HepG2 (cell line): ENCODE data around the gene SRSF1.

Experiments used
- EHMT2 ChIP-seq: fragments of 200-600 bp; sonication (generic); IDR thresholded peaks from 2 replicates; pipeline ENCODE4 v1.7.0; 2017; ENCODE audit warnings: antibody characterized with exemption, low read depth, low read length, borderline replicate concordance
- ELF1 ChIP-seq: sonication (generic); formaldehyde crosslinking; IDR thresholded peaks from 2 replicates; pipeline ENCODE4 v1.4.0; 2020; ENCODE audit warnings: missing genetic modification reagents
- FOXM1 ChIP-seq: sonication (generic); formaldehyde crosslinking; IDR thresholded peaks from 2 replicates; pipeline ENCODE4 v1.5.0; 2020; ENCODE audit warnings: missing genetic modification reagents
- GABPB1 ChIP-seq: IDR thresholded peaks from 2 replicates; pipeline ENCODE4 v1.6.1; 2016; ENCODE audit warnings: mild to moderate bottlenecking, missing genetic modification reagents, moderate library complexity, missing compliant biosample characterization
- MAFF ChIP-seq: IDR thresholded peaks from 2 replicates; pipeline ENCODE4 v1.6.1; 2011; ENCODE audit warnings: low read depth, low read length, improper control_type of control experiment
- POLR2A ChIP-seq, 2 experiments: IDR thresholded peaks; 2 replicates each; pipeline ENCODE4 v1.6.1; 2011; ENCODE audit warnings: low read depth in 2 of 2, low read length in 2 of 2, mild to moderate bottlenecking in 1 of 2, moderate library complexity in 1 of 2; ENCODE audit not compliant: insufficient read depth in 1 of 2
- ZNF317 ChIP-seq: sonication (generic); formaldehyde crosslinking; IDR thresholded peaks from 2 replicates; pipeline ENCODE4 v1.5.0; 2020; ENCODE audit warnings: mild to moderate bottlenecking, missing genetic modification reagents

DNA sequence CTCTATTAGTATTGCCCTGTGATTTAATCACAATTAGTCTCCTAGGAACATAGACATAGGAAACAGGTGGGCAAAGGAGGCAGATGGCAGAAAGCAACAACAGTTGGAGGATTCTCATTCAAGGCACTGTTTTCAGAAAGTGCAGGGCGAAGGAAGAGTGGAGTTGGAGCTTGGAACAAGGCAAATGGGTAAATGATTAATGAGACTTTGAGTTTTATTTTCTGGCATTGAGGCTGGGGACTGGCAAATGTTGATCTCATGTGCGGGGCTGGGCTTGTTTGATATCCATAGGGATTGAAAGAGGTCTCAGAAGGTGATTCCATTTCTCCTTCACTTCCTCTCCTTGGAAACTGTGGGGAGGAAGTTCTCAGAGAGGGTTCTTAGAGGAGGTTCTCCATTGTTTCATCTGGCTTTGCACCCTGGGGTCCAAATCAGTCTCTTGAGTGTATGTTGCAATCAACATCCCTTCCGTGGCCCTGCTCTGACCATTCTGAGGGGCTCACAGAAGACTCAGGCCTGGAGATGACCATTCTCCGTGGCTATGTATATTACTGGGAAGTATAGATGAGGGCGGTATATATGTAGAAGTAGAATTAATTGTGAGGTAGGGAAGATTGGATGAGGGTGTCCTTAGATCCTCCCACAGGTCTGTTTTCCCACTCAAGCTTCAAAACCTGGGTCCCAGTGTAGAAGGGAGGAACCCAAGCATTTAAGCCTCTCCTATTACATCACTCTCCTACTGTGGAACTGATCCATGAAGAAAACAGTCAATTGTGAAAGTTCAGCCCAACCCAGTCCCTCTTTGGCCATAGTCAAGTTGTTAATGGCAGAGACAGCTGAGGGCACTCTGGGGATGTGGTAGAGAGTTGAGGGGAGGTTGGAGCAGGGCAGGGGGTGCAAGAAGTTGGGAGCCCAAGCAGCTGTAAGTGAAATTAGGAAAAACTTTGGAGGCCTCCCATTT, 36.5 kb upstream of the SRSF1 start:
- no peak for TF ChIP-seq ZNF317 (CRISPR knock-in tag)
- TF ChIP-seq FOXM1 (CRISPR knock-in tag): no peak
- TF ChIP-seq ELF1 (CRISPR knock-in tag): no peak
- no peak for TF ChIP-seq GABPB1
- no peak for TF ChIP-seq POLR2A (IDR thresholded peaks at IDR 0.05; ENCODE audit: insufficient read depth in 1 of 2, low read depth in 2 of 2, low read length in 2 of 2)
- no peak for TF ChIP-seq MAFF
- no peak for TF ChIP-seq EHMT2
